Keratinocyte (primary cell): ENCODE results near the gene HLF.

Source experiments
- EZH2 ChIP-seq: IDR thresholded peaks from one replicate; pipeline ENCODE4 v1.6.1; 2012; ENCODE audit warnings: inconsistent platforms, mild to moderate bottlenecking, low read length, moderate library complexity
- TF ChIP-seq, protein P1 (sequence below), 3 experiments: IDR thresholded peaks in 1 of 3; conservative IDR thresholded peaks in 1 of 3; optimal IDR thresholded peaks in 1 of 3; 2 replicates in 2 of 3; 3 replicates in 1 of 3; pipeline versions ENCODE3 to v1.5.1; 2011; ENCODE audit warnings: low read length in 3 of 3, mild to moderate bottlenecking in 3 of 3, moderate library complexity in 2 of 3, control low read depth in 1 of 3, inconsistent platforms in 1 of 3; ENCODE audit not compliant: insufficient read depth in 2 of 3; ENCODE audit errors: extremely low read depth in 1 of 3

DNA sequence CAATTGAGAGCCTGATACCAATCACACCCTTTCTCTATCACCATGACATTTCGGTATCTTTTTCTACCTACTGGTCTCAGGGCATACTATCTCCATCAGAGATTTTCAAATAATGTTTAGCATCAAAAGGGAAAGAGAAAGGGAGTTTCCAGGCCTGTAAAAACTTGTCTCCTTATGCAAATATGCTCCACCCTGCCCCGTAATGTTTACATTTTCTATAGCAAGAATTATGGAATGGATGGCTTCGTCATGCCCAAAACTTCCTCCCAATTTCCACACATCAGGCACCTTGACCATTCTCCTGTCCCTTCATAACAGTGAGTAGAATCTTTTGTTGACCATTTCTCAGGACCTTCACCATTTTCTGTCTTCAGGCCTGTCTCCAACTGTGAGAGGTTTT lies 30.9 kb upstream of the HLF start:
- no peak for TF ChIP-seq EZH2
- TF ChIP-seq, protein P1, sequence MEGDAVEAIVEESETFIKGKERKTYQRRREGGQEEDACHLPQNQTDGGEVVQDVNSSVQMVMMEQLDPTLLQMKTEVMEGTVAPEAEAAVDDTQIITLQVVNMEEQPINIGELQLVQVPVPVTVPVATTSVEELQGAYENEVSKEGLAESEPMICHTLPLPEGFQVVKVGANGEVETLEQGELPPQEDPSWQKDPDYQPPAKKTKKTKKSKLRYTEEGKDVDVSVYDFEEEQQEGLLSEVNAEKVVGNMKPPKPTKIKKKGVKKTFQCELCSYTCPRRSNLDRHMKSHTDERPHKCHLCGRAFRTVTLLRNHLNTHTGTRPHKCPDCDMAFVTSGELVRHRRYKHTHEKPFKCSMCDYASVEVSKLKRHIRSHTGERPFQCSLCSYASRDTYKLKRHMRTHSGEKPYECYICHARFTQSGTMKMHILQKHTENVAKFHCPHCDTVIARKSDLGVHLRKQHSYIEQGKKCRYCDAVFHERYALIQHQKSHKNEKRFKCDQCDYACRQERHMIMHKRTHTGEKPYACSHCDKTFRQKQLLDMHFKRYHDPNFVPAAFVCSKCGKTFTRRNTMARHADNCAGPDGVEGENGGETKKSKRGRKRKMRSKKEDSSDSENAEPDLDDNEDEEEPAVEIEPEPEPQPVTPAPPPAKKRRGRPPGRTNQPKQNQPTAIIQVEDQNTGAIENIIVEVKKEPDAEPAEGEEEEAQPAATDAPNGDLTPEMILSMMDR (optimal IDR thresholded peaks at IDR 0.05 in 1 of 3, IDR thresholded peaks at IDR 0.05 in 1 of 3, conservative IDR thresholded peaks at IDR 0.05 in 1 of 3; ENCODE audit: extremely low read depth in 1 of 3, insufficient read depth in 2 of 3, low read length in 3 of 3): no peak
